Measurements from ENCODE around the gene TECPR2.
"Not testable (repeated sequence)": the region's sequence is repeated elsewhere in the genome, so short reads cannot be mapped to it uniquely, and the experiment has no call there.

The TECPR2 gene

DNA sequence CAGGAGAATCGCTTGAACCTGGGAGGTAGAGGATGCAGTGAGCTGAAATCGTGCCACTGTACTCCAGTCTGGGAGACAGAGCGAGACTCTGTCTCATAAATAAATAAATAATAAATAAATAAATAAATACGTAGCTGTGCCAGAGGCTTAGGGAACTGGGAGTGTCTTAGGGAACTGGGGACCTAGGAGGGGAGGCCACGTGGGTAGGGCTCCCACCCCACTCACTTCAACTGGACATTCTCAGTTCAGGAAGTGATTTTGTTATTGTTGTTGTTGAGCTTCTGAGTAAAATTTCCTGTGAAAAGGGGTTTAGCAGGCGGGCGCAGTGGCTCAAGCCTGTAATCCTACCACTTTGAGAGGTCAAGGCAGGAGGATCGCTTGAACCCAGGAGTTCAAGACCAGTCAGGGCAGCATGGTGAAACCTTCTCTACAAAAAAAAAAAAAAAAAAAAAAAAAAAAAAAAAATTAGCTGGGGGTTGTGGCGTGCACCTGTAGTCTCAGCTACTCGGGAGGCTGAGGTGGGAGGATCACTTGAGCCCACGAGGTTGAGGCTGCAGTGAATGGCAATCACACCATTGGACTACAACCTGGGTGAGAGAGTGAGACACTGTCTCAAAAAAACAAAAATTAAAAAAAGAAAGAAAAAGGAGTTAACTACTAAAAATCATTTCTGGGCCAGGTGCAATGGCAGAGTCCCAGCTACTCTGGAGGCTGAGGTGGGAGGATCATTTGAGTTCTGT, 165.9 kb downstream of the TECPR2 start:
- no peak for DNase-seq (ENCODE audit: low read depth)

DNA sequence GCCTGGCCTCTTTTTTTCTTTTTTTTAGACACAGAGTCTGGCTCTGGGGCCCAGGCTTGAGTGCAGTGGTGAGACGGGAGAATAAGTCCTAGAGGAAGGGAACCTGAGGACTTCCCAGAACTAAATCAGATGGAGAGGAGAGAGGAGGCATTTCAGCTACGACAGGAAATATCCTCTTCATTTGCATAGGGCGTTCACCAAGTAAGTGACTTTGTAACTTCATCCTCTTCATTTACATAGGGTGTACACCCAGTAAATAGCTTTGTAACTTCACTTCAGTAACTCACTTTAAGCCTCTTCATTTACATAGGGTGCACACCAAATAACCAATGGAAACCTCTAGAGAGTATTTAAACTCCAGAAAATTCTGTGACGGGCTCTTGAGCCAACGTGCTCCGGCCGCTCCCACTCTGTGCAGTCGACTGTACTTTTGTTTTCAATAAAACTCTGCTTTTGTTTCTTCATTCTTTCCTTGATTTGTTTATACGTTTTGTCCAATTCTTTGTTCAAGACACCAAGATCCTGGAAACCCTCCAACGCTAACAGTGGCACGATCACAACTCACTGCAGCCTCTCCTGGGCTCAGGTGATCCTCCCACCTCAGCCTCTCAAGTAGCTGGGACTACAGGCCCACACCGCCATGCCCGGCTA, 168.2 kb downstream of the TECPR2 start:
- DNase-seq (ENCODE audit: low read depth), result no peak

DNA sequence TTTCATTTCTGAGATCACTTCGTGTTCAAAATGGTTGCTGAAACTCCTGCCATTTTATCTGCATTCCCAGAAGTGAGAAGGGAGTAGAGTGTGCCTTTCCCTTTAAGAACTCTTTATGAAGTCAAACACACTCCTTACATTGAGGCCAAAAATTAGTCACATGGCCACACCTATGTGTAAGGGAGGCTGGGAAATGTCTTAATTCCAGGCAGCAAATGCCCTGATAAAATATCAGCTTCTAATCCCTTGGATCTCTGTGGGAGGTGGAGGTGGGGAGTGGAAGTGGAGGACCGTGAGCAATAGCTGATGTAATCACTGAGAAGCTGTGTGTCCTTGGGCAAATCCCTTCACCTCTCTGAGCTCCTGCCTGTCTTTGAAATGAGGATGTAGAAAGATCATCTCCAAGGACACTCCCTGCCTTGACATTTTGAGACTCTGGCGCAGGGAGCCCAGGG, 169.5 kb downstream of the TECPR2 start:
- DNase-seq (ENCODE audit: low read depth), result no peak

DNA sequence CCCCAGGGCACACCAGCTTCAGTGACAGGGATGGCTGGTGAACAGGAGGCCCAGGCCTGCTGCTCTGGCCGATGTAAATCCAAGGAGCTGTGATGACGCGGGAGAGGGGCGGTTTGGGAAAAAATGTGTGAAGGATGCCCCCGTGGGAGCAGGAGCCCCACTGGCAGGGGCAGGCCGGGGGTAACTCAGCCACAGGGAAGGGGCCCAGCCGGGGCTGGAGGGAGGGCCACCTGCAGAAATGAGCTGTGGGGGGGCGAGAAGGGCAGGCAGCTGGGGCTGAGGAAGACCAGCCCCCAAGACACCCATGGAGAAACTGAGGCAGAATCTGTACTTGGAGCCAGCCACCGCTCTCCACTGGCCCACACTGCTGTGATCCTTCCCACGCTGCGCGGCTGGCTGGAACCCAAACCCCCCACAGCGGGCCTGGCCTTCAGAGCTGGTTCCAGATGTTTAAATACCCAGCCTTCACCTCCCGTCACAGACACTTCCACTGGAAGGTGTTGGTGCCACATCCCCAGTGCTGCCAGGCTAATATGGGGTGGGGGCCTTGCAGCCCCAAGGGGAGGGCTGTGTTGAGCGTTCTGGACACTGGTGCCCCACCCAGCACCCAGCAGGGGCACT, 175.3 kb downstream of the TECPR2 start:
- DNase-seq (ENCODE audit: low read depth), result no peak

DNA sequence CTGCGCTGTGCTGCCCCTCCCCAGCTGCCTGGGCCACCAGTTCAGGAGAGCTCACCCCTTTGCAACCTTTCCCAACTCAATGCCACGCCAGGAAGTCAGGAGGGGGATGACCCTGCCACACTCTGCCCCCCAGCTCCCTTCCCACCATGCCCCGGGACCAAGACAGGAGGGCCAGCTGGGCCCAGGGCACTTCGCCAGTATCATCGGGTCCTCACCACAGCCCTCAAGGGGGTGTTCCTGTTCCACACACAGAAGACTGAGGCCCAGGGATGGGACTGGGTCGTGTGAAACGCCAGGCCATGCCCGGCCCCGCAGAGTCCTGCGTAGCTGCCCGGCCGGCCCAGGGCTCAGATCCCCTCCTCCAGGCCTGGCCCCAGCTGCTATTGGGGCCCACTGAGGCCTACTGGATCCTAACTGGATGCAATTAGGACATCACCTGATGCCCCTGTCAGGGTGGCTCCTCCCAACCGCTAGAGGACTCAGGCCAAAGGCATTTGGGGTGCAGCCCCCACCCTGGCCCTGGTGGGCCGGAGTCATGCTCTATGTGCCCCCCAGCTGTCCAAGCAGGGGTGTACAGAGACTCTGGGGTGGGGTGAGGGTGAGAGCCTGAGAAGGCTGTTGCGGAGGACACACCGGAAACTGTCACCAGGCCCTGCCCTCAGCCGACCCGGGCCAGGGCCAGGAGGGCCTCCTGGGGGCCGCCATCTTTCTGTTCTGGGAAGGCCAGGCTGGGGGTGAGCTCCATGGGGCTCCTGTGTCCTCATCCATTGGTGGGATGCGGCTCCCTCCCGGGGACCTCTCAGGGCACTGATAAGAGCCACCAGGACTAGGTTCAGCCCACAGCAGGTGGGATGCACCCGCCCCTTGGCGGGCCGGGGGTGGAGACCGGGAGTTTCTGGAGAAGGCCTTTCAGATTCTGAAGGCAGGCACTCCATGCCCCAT, 176.1 kb downstream of the TECPR2 start:
- no peak for DNase-seq (ENCODE audit: low read depth)

- no peak for DNase-seq (ENCODE audit: low read depth)
These were observed 177.0 kb downstream of the TECPR2 start for GRCh38 chr14:102539544-102540314.

- DNase-seq (ENCODE audit: low read depth), result no peak
These were observed 177.7 kb downstream of the TECPR2 start for GRCh38 chr14:102540315-102541028.

DNA sequence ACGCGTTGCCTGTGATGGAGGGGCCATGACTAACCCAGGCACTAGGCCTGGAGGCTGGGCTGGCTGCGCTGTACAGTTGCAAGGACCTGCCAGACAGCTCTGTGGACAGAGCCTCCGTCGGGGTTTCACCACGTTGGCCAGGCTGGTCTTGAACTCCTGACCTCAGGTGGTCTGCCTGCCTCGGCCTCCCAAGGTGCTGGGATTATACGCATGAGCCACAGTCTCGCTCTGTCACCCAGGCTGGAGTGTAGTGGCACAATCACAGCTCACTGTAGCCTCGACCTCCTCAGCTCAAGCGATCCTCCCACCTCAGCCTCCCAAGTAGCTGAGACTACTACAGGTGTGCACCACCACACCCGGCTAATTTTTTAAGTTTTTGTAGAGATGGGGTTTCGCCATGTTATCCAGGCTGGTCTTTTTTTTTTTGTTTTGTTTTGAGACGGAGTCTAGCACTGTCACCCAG, 178.3 kb downstream of the TECPR2 start:
- DNase-seq (ENCODE audit: low read depth), result not testable (repeated sequence)

- no peak for DNase-seq (ENCODE audit: low read depth)
These were observed 179.0 kb downstream of the TECPR2 start for GRCh38 chr14:102541771-102542170.

- DNase-seq (ENCODE audit: low read depth), result no peak
These were observed 181.5 kb downstream of the TECPR2 start for GRCh38 chr14:102544046-102544746.

- DNase-seq (ENCODE audit: low read depth), result no peak
These were observed 182.2 kb downstream of the TECPR2 start for GRCh38 chr14:102544747-102545460.

DNA sequence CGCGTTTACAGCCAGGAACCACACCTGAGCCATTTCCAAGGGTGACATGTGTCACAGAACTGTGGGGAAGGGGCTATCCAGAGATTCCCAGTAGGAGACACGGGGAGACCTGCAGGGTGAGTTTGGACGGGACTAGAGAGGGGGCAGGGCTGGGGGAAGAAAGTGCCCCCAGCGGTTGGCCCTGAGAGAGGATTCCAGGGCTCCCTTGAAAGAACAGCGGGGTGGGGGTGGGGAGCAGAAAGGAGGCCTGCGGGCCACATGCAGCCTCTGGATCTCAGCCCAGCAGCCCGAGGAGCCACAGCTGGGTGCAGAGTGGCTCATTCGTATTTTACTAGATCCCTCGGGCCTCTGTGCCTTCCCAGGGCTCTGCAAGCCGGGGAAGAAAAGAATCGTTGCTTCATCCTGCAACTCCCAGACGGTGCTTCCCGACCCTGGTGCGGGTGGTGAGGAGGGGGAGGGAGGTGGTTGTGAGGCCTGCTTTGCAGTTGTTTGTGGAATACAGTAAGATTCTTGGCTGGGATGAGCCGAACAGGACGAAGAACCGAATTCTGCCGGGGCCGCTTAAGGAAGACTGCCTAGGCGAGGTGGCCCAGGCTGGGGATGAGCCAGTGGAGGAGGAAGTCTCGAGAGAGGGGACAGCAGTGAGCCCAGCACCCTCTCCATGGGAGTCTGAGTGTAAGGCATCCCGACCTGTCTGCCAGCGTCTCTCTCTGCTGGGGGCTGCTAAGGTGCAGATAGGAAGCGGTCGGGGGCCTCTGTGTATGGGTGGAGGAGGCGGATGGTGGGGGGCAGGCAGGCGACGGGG, 182.9 kb downstream of the TECPR2 start:
- no peak for DNase-seq (ENCODE audit: low read depth)

DNA sequence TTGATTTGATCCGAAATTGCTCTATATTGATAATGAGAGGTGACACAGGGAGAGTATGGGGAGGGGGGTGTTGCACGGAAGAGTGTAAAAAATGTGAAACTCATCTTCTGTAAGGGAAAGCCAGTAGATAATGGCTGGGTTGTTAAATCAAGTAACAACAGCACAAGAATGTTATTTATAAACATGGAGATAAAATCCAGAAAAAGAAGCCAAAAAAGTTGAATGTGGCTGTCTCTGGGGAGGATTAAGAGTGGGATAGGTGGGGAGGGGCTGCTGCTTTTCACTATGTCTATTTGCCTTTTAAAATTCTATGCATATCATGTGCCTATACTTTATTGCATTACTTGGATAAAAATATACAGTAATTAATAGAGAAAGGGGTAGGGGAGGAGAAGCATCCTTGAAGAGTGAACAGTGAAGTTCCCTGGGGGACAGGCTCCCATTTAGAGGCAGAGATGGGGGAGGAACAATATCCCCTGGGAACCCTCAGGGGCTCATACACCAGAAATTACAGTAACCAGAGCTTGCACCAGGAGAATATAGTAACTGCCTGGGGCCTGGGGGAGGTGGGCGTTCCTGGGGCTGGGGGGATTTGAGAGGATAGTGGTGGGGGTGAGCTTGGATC, 186.0 kb downstream of the TECPR2 start:
- DNase-seq (ENCODE audit: low read depth), result no peak

- DNase-seq (ENCODE audit: low read depth), result not testable (repeated sequence)
These were observed 188.2 kb downstream of the TECPR2 start for GRCh38 chr14:102550927-102551401.
